NCI-H524 treated with DMSO at 0.1 percent for 48 hours (cell line): ENCODE measurements around the gene HORMAD2.
A peak's percentile ranks its signal among the peaks of the same experiment; 100 is the strongest.
"Not testable (repeated sequence)": the region's sequence is repeated elsewhere in the genome, so short reads cannot be mapped to it uniquely, and the experiment has no call there.

Experiments
- DNase-seq: peaks from one replicate; lab custom pipeline; 2025; lab: John Stamatoyannopoulos, UW

HORMAD2 gene

DNA sequence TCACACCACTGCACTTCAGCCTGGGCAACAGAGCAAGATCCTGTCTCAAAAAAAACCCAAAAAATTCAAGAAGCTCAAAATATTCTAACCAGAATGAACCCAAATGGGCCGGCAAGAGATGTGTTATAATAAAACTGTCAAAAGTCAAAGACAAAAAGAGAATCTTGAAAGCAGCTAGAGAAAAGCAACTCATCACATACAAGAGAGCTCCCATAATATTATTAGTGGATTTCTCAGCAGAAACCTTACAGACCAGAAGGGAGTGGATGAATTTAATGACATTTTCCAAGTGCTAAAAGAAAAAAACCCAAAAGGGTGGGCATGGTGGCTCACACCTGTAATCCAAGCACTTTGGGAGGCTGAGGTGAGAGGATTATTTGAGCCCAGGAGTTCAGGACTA, 22.9 kb upstream of the HORMAD2 start:
- no peak for DNase-seq

DNA sequence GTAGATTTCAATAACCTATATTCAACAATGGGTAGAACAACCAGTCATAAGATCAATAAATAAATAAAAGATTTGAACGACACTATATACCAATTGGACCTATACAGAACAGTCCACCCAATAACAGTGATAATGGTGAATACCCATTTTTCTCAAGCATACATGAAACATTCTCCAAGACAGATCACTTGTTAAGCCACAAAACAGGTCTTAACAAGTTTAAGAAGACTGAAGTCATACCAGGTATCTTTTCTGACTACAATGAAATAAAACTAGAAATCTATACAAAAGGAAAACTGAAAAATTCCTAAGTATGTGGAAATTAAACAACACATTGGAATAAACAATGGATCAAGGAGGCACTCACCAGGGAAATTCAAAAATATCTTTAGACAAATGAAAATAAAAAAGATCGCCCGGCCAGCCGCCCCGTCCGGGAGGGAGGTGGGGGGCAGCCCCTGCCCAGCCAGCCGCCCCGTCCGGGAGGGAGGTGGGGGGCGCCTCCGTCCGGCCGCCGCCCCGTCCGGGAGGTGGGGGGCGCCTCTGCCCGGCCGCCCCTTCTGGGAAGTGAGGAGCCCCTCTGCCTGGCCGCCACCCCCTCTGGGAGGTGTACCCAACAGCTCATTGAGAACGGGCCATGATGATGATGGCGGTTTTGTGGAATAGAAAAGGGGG, 20.8 kb upstream of the HORMAD2 start:
- not testable (repeated sequence) for DNase-seq

DNA sequence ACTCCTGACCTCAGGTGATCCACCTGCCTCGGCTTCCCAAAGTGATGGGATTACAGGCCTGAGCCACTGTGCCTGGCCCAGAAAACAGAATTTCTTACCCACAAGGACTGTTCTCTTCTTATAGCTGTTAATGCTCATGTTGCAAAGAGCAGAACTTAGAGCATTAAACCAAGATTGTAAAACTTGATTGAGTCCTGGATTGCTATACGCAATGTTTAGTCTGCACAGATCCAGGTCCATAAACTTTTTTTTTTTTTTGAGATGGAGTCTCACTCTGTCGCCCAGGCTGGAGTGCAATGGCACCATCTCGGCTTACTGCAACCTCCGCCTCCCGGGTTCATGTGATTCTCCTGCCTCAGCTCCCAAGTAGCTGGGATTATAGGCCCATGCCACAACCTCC, 19.2 kb upstream of the HORMAD2 start:
- DNase-seq = not testable (repeated sequence)

DNA sequence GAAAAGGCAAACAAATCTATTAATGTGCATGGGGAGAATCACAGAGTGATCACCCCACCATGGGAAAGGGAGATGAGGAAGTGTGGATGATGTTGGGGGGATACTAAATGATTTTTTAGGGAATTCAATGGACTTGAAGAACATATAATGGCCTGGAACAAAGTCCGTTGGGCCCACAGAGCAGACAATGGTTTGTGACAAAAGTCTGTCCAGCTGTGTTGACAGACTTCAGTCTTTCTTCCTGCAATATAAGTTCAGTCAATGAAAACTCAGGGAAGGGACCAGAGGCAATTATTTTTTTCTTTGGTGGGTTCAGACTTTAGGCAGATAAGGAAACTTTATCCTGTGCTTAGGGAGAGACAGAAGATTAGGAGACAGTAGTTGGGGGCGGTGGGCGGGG, 18.0 kb upstream of the HORMAD2 start:
- no peak for DNase-seq

DNA sequence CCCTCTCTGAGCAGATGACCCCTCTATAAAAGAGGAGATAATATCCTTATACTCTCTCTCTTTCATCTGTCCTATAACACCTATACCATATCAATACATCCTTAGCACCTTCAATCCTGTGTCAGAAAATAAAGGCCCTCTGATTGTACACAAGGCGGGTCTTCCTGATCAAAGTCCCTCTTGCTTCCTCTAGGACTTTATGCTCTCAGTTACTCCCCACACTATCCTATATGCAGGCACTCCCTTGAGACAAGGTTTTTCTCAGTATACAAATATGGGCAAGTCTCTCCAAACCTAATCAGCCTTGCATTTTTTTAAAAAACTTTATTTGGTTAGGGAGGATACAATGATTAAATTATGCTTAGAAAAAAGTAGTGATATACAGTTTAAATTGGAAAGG, 17.3 kb upstream of the HORMAD2 start:
- no peak for DNase-seq

DNA sequence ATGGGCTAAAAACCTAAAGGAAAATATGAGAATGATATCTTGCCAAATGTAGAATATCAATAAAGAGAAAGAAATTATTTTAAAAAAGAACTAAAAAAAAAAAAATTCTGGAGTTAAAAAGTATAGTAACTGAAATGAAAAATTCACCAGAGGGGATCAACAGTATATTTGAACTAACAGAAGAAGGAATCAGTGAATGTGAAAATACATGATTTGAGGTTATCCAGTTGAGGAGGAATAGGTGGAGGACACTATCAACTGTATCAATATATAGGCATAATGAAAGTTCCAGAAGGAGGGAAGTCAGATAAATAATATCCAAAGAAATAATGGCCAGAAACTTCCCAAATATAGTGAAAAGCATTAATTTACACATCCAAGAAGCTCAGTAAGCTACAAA, 16.1 kb upstream of the HORMAD2 start:
- DNase-seq = no peak

DNA sequence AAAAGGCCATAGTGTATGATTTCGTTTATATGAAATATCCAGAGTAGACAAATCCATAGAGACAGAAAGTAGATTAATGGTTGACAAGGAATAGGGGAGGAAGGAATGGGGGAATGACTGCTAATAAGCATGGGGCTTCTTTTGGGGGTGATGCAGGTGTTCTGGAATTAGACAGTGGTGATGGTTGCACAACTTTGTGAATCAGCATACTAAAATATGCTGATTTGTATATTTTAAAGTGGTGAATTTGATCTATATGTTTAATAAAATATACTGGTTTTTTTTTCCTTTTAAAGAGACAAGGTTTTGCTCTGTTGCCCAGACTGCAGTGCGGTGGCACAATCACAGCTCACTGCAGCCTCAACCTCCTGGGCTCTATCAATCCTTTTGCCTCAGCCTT, 6.5 kb upstream of the HORMAD2 start:
- no peak for DNase-seq

DNA sequence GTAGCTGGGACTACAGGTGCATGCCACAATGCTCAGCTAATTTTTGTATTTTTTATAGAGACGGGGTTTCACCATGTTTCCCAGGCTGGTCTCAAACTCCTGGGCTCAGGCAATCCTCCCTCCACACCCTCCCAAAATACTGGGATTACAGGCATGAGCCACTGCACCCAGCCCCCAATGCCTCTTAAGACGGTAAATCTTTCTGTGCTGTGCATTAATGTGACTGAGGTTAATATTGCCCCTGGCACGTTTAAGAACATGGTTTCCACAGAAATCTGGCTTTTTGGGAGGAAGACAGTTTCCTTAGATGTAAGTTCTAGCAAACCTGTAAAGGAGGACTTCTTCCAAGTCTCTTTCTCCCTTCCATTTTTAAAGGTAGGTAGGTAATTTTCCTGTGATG, 6.1 kb upstream of the HORMAD2 start:
- no peak for DNase-seq

DNA sequence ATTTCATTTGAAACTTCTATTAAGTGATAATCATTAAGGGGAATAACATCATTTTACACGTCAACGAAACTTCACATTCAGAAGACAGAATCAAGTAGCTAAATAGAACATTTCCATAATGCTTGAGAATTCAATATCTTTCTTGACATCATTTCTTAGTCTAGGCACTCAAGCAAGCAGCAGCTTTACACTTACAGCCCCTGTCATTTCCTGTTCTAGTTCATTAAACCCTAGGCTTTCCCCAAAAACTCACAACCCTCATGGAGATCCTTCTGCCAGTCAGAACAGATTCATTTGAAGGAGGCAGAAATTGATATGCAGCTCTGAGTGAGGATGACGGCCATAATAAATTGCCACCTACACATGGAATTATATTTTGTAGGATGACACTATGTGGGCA, 5.3 kb upstream of the HORMAD2 start:
- no peak for DNase-seq

DNA sequence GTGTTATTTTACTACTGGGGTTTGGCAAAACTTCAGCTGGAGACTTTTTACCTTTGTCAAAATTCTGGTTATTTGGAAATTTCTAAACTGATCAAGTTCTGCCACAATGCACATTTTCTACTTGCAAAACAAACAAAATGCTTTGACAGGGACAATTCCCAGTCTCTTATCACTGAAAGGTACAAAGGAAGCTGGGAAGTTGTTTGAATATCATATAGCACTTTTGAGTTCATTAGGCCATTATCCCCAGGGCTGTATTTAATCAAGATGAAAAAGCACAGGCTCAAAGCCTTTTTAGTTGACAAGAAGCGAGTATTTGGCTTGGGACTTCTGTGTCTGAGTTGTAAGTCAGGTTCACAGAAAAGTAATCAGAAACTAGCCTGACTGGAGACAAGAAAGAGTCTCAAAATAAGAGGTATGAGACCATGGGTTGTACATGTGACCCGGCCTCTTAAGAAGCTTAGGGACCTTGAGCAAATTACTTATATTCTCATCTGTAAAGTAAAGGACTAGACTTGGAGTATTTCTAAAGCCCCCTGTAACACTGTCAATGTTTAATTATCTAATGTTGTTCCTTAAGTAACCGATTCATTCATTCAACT, 2.9 kb upstream of the HORMAD2 start:
- no peak for DNase-seq

DNA sequence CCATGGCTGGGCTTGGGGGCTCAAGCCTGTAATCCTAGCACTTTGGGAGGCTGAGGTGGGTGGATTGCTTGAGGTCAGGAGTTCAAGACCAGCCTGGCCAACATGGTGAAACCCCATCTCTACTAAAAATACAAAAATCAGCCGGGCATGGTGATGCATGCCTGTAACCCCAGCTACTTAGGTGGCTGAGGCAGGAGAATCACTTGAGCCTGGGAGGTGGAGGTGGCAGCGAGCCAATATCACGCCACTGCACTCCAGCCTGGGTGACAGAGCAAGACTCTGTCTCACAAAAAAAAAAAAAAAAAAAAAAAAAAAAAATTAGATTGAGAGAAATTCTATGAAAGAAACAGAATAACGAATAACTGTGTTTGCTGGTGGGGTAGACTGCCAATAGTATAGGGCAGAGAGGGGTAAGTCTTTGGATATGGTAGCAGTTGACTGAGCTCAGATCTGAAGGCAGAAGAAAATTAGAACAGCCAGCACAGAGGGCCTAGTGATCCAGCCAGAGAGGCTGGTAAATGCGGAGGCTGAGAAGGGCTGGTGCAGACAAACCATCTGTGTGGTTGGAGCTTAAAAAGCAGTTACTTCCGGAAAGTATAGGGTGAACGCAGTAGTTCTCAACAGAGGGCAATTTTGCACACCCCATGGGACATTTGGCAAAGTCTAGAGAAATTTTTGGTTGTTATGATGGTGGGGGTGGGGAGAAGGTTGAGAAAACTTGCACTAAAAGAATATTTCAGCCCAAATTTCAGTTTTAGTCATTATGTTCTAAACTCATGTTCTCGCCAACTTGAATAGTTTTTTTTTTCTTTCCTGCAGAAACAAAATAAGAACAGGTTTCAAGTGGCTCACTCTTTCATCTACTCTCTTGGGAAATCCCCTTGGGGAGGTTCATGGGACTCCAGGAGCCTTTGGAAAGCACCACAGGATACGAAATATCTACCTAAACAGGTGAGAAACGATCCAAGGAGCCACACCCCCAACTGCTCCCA, 1.6 kb upstream of the HORMAD2 start:
- peak; percentile 16 for DNase-seq

DNA sequence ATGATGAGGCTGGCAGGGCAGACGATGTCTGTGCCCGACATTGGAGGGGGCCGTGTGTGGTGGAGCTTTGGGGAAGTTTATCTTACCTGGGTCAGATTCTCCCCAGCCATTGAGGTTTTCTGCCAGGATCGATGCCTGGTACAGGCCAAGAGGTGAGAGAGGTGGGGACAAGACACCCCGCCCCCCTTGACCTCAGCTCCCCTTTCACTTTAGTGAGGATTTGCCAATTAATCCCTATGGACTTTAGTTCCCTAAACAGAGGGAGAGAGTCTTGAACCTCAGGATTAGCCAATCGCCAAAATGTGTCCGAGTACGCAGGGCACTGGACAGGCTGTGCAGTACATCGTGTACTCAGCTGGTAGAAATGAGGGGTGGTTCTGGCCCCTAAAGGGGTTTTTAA, 541 bp downstream of the HORMAD2 start:
- DNase-seq = no peak

DNA sequence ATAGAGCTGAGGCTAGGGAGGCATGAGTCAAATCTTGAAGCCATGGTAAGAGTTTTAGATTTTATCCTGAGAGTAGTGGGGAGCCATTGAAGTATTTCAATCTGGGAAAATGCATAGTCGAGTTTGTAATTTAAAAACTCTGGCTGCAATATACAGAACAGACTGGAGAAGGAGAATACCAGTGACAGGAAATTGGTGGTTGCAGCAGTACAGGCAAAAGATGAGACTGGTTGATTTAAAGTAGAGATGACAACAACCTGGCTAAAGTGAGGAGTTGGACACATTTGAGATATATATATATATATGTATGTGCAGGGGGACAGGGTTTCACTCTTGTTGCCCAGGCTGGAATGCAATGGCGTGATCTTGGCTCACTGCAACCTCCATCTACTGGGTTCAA, 6.2 kb downstream of the HORMAD2 start:
- no peak for DNase-seq

DNA sequence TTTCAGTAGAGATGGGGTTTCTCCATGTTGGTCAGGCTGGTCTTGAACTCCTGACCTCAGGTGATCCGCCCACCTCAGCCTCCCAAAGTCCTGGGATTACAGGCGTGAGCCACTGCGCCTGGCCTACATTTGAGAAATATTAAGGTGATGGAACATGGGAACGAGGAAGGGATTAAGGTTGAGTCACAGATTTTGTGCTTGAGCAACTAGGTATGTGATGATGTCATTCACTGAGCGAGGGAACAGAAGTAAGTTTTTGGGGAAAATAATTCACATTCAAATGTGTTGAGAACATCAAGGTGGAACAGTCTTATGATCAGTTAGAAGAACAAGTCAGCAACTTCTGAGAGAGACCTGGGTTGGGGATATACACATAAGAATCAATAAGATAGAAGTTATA, 6.8 kb downstream of the HORMAD2 start:
- DNase-seq = not testable (repeated sequence)

DNA sequence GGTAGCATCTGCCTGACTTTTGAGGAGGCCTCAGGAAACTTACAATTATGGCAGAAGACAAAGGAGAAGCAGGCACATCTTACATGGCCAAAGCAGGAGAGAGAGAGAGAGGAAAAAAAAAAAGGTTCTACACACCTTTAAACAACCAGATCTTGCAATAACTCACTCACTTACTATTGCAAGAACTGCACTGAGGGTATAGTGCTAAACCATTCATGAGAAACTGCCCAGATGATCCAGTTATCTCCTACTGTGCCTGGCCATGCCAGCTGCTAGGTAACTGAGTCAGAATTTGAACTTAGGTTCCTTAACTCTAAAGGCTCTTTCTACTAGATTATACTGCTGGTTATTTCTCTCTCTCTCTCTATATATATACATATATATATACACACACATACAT, 7.3 kb downstream of the HORMAD2 start:
- no peak for DNase-seq

DNA sequence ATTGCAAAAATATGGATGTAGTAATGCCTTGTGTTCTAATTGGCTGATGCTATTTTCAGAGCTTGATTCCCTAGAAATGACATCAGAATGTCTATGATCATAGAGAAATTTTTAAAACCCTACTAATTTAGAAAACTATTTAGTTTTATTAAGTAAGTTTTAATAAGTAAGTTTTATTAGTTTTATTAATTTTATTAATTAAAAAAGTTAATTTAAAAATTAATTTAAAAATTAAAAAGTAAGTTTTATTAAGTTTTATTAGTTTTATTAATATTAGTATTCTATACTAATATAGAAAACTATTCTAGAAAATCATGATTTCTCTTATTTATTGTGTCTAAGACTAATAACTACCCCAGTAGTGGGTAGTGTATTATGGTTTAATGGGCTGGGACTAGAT, 8.2 kb downstream of the HORMAD2 start:
- no peak for DNase-seq

DNA sequence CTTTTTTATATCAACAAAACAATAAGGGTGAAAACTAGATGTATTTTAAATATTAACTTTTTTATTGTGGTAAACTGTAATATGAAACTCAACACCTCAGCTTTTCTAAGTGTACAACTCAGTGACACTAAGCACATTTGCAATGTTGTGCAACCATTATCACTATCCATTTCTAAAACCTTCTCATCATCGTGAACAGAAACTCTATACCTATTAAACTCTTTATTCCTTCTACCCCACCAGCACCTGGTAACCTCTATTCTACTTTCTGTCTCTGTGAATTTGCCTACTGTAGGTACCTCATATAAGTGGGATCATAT, 9.4 kb downstream of the HORMAD2 start:
- no peak for DNase-seq

DNA sequence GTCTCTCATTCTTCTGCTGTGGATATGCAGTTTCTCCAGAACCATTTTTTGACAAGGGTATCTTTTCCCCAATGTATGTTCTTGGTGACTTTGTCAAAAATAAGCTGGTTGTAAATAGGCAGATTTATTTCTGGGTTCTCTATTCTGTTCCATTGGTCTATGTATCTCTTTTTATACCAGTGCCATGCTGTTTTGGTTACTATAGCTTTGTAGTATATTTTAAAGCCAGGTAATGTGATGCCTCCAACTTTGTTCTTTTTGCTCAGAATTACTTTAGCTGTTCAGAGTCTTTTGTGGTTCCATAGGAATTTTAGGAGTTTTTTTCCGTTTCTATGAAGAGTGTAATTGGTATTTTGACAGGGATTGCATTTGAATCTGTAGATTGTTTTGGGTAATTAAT, 12.4 kb downstream of the HORMAD2 start:
- DNase-seq = no peak

DNA sequence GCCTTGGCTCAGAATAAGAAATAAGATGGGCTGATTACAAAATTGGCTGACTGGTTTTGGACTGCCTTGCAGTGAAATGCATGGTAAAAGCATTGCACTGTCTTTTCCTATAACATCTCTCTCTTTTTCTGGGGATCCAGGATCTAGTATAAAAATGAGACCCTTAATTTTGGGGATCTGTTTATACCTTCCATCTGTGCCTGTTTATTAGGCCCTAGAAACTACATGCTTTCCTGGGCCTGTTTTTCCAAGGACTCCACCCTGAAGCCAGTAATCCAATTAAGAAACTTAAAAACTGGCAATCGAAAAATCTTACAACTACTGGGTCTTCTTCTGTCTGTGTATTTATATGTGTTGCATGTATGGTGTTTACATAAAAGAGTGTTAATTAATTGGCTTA, 14.5 kb downstream of the HORMAD2 start:
- no peak for DNase-seq

DNA sequence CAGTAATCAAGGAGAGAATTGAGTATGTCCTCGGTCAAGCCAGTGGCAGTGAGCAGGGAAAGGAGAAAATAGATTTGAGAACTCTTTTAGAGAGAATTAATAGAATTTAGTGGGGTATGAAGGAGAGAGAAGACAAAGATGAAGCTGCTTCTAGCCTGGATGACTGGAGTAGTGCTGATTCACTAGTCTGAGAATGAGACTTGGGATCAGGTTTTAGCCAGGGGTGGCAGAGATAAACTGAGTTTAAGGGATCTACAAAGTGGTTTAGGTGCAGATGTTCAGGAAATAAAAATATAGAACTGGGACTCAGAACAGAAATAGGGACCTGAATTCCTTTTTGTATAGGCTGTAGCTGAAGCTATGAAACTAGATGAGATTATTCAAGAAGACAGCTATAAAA, 17.6 kb downstream of the HORMAD2 start:
- no peak for DNase-seq

DNA sequence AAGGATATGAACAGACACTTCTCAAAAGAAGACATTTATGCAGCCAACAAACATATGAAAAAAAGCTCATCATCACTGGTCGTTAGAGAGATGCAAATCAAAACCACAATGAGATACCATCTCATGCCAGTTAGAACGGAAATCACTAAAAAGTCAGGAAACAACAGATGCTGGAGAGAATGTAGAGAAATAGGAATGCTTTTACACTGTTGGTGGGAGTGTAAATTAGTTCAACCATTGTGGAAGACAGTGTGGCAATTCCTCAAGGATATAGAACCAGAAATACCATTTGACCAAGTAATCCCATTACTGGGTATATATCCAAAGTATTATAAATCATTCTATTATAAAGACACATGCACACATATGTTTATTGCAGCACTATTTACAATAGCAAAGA, 20.5 kb downstream of the HORMAD2 start:
- DNase-seq = not testable (repeated sequence)

DNA sequence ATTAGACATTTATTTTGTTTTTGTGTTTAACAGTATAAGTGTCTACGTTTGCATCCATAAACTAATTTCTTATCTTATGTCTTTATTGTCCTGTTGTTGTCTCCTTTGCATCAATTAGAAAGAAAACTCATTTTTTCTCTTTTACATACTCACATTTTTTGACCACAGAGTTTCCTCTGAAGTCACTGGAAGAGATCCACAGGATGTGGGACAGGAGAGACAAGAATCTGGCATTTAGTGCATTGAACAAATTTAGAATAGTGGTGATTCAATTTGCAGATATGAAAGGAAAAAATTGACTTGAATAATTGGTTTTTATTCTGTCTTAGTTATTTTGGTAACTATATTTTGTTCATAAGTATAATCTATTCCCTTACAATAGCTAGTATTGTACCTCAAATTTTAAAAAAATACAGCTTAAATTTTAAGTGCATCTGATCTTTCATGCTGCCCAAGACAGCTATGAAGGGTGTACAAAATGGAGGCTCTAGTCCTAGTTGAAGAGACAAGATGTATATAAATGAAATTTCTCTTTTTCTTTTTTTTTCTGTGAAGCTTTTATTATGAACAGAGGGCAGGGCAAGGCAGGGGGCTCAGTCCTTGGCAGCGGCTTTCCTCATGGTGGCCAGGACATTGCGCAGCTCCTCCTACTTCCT, 24.4 kb downstream of the HORMAD2 start:
- DNase-seq = no peak

DNA sequence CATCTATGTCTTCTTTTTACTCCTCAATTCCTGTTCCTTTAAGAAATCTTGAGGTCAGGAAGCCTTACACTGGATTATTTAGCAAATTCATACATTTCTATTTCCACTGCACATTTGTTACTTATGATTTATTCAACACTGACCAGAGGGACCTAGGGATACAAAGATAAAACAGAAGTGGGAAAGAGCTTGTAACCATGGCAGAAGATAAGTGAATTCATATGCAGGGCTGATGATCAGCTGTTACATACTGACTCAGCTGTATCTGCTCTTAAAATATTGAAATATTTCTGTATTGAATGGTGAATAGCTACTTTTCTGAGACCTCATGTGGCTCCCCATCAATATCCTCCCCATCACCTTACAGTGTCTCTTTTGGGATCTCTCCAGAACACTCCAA, 25.2 kb downstream of the HORMAD2 start:
- no peak for DNase-seq
